Choroid plexus epithelial cell (primary cell): ENCODE measurements around the gene ARHGEF37.
"Not testable (repeated sequence)": the region's sequence is repeated elsewhere in the genome, so short reads cannot be mapped to it uniquely, and the experiment has no call there.

Source experiments
- DNase-seq: peaks from one replicate; pipeline ENCODE4 v3.0.0-alpha.2; 2010; ENCODE audit warnings: low read depth
- H3K4me3 ChIP-seq: 2 replicates; pipeline ENCODE4 v1.5.1; 2011; ENCODE audit warnings: low read depth, mild to moderate bottlenecking, control low read depth, low read length, moderate library complexity
- TF ChIP-seq, protein P1 (sequence below): conservative IDR thresholded peaks from 2 replicates; pipeline ENCODE4 v1.5.1; 2011; ENCODE audit warnings: low read depth, mild to moderate bottlenecking, control low read depth, inconsistent platforms, low read length, moderate library complexity

Gene ARHGEF37

GRCh38 chr5:149644629-149645028 is 63.3 kb downstream of the ARHGEF37 start:
- DNase-seq: no peak
- TF ChIP-seq, protein P1, sequence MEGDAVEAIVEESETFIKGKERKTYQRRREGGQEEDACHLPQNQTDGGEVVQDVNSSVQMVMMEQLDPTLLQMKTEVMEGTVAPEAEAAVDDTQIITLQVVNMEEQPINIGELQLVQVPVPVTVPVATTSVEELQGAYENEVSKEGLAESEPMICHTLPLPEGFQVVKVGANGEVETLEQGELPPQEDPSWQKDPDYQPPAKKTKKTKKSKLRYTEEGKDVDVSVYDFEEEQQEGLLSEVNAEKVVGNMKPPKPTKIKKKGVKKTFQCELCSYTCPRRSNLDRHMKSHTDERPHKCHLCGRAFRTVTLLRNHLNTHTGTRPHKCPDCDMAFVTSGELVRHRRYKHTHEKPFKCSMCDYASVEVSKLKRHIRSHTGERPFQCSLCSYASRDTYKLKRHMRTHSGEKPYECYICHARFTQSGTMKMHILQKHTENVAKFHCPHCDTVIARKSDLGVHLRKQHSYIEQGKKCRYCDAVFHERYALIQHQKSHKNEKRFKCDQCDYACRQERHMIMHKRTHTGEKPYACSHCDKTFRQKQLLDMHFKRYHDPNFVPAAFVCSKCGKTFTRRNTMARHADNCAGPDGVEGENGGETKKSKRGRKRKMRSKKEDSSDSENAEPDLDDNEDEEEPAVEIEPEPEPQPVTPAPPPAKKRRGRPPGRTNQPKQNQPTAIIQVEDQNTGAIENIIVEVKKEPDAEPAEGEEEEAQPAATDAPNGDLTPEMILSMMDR: no peak
- H3K4me3 ChIP-seq: no peak overlapping the region

- DNase-seq: no peak
- no peak overlapping the region for H3K4me3 ChIP-seq
- TF ChIP-seq, protein P1: no peak
Measured at GRCh38 chr5:149645236-149645635, 63.9 kb downstream of the ARHGEF37 start.

DNA sequence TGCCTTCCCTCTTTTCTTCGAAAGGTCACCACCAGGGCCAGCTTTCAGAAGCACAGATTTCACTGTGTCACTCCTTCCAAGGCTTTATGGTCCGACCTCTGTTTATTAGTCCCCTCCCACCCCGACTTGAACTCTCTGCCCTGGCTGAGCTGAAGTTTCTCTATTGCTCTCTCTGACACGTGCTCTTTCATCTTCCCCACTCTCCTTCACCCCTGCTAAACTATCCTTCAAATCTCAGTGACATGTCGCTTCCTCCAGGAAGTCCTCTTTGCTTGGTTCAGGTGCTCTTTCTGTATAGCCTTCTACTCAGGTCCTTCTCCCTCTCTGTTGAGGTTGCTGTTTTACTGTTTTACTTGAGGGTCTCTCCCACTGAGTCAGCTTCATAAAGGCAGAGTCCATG is 64.4 kb downstream of the ARHGEF37 start:
- no peak for DNase-seq
- TF ChIP-seq, protein P1: no peak
- H3K4me3 ChIP-seq: no peak overlapping the region

- TF ChIP-seq, protein P1: no peak
- no peak overlapping the region for H3K4me3 ChIP-seq
- peak; percentile 29 for DNase-seq
Measured at GRCh38 chr5:149646564-149646963, 65.3 kb downstream of the ARHGEF37 start.

- DNase-seq: no peak
- no peak overlapping the region for H3K4me3 ChIP-seq
- TF ChIP-seq, protein P1: no peak
Measured at GRCh38 chr5:149647334-149647733, 66.0 kb downstream of the ARHGEF37 start.

DNA sequence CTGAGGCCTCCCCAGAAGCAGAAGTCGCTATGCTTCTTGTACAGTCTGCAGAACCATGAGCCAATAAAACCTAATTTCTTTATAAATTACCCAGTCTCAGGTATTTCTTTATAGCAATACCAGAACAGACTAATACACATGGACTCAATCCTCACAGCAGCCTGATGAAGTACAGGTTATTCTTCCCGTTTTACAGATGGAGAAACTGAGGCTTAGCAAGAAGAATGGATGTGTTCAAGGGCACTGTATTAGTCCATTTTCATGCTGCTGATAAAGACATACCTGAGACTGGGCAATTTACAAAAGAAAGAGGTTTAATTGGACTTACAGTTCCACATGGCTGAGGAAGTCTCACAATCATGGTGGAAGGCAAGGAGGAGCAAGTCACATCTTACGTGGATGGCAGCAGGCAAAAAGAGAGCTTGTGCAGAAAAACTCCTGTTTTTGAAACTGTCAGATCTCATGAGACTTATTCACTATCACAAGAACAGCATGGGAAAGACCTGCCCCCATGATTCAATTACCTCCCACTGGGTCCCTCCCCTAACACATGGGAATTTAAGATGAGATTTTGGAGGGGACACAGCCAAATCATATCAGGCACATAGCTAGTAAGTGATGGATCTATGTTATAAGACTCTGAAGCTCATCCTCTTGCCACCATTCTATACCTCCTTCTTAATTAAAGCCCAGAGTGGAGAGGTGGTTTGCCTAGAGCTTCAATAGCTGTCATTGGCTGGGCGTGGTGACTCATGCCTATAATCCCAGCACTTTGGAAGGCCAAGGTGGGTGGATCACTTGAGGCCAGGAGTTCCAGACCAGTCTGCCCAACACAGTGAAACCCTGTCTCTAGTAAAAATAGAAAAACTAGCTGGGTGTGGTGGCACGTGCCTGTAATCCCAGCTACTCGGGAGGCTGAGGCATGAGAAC is 67.4 kb downstream of the ARHGEF37 start:
- not testable (repeated sequence) for H3K4me3 ChIP-seq, DNase-seq

DNA sequence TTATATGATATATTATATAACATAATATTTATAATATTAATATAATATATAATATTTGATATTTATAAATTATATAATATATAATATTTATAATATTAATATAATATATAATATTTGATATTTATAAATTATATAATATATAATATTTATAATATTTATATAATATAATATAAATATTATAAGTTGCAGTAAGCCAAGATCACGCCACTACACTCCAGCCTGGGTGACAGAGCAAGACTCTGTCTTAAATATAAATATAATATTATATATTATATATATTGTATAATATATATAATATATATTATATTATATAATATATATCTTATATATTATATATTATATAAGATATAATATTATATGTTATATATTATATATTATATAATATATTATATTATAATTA is 68.4 kb downstream of the ARHGEF37 start:
- DNase-seq, H3K4me3 ChIP-seq: not testable (repeated sequence)

DNA sequence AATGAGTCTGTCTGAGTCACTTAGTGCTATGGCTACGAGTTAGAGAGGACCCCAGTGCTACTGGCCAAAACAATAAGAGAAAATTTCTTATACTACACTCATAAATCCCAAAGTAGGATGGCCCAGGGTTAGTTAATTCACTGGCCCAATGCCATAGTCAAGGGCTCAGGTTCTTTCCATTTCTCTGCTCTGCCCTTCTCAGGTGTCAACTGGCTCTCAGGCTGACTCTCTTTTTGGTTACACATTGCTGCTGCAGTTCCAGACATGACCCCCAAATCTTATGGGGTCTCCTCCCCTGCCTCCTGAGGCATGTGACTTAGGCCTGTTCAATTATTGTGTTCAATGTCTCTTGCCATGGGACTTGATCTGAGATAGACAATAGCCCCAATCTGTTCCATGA is 70.4 kb downstream of the ARHGEF37 start:
- H3K4me3 ChIP-seq: no peak overlapping the region
- no peak for DNase-seq
- TF ChIP-seq, protein P1: no peak
